HepG2 (cell line): ENCODE results near the gene CCDC102B. TPM values are rescaled to one million over a fixed set of nuclear protein-coding genes. Genes with fewer than 3 reads are reported as not detected.

Experiments
- ATAC-seq: fragments of 200-7000 bp; cut with Tn5 transposase; 3 replicates; pipeline ENCODE4 v1.9.1; 2020; ENCODE audit warnings: mild to moderate bottlenecking, moderate library complexity
- BruUV-seq: library from RNA; stranded (reverse); fragments of 400-500 nt; replicated peaks from 2 replicates; lab custom pipeline; 2021; lab: Mats Ljungman, UMichigan
- CTCF ChIA-PET: fragments of 300-600 bp; formaldehyde crosslinking; extraction: SDS; loops from one replicate; lab custom pipeline; 2021; ENCODE audit warnings: low total read pairs, inconsistent platforms, low intra/inter-chr PET ratio; lab: Yijun Ruan, JAX
- POLR2A ChIA-PET: fragments of 350-600 bp; sonication (Branson Sonifier 250); formaldehyde crosslinking; loops from one replicate; lab custom pipeline; 2020; ENCODE audit warnings: antibody characterized with exemption, inconsistent platforms; lab: Yijun Ruan, JAX
- DNase-seq: peaks from one replicate; pipeline ENCODE4 v3.0.0-alpha.2; 2015; ENCODE audit warnings: low spot score
- FAIRE-seq: peaks from 3 replicates; lab custom pipeline; 2011; peaks lifted over from hg19 to GRCh38; lab: Jason Lieb, UNC
- H2AFZ ChIP-seq: one replicate; pipeline ENCODE4 v1.6.1; 2011; ENCODE audit warnings: low read length, inconsistent platforms
- H3K27ac ChIP-seq: fragments of 300-600 bp; 3 replicates; pipeline ENCODE4 v1.8.0; 2011; ENCODE audit warnings: mixed run types, mild to moderate bottlenecking, mixed read lengths, low read length, inconsistent platforms; ENCODE audit not compliant: insufficient read depth; ENCODE audit errors: extremely low read length
- H3K27me3 ChIP-seq, 2 experiments: fragments of 200-600 bp in 1 of 2; 2 replicates in 1 of 2; 3 replicates in 1 of 2; pipeline versions ENCODE4 v1.6.0 to v1.8.0; 2011; ENCODE audit warnings: low read length in 2 of 2, mild to moderate bottlenecking in 2 of 2, moderate library complexity in 2 of 2, inconsistent platforms in 1 of 2; ENCODE audit not compliant: insufficient read depth in 2 of 2, control insufficient read depth in 1 of 2
- H3K36me3 ChIP-seq, 2 experiments: fragments of 200-600 bp in 1 of 2; replicated peaks in 1 of 2; 2 replicates in 1 of 2; 3 replicates in 1 of 2; pipeline versions ENCODE4 v1.5.1 to v1.8.0; 2011; ENCODE audit warnings: low read length in 2 of 2, inconsistent platforms in 1 of 2; ENCODE audit not compliant: insufficient read depth in 2 of 2, control insufficient read depth in 1 of 2
- H3K4me1 ChIP-seq: 2 replicates; pipeline ENCODE4 v1.5.1; 2012; ENCODE audit warnings: low read length, inconsistent platforms; ENCODE audit not compliant: insufficient read depth
- H3K4me2 ChIP-seq: 2 replicates; pipeline ENCODE4 v1.6.0; 2011; ENCODE audit warnings: low read depth, low read length, inconsistent platforms
- H3K4me3 ChIP-seq, 3 experiments: fragments of 200-600 bp in 1 of 3; sonication (generic), shearing (Covaris generic) in 1 of 3; replicated peaks in 1 of 3; 2 replicates each; pipeline ENCODE4 v1.5.1; 2011 to 2016; ENCODE audit warnings: low read length in 3 of 3, inconsistent platforms in 2 of 3, low read depth in 2 of 3, mild to moderate bottlenecking in 2 of 3, control low read depth in 1 of 3, mixed read lengths in 1 of 3; ENCODE audit not compliant: insufficient read depth in 1 of 3
- H3K79me2 ChIP-seq: one replicate; pipeline ENCODE4 v1.6.1; 2011; ENCODE audit warnings: low read length, inconsistent platforms; ENCODE audit not compliant: insufficient read depth
- H3K9ac ChIP-seq: 2 replicates; pipeline ENCODE4 v1.6.0; 2011; ENCODE audit warnings: mild to moderate bottlenecking, low read depth, low read length, inconsistent platforms; ENCODE audit not compliant: insufficient read depth
- H3K9me3 ChIP-seq: 2 replicates; pipeline ENCODE4 v1.5.1; 2012; ENCODE audit warnings: mild to moderate bottlenecking, low read length
- H4K20me1 ChIP-seq: 2 replicates; pipeline ENCODE4 v1.6.0; 2011; ENCODE audit warnings: inconsistent platforms, mild to moderate bottlenecking, low read length, moderate library complexity; ENCODE audit not compliant: insufficient read depth
- HMGXB4 ChIP-seq, 2 experiments: sonication (generic) in 1 of 2; formaldehyde crosslinking in 1 of 2; IDR thresholded peaks; 2 replicates each; pipeline versions ENCODE4 v1.4.0 to v1.6.1; 2018 to 2020; ENCODE audit warnings: missing genetic modification reagents in 2 of 2, borderline replicate concordance in 1 of 2, low read depth in 1 of 2, mild to moderate bottlenecking in 1 of 2, missing biosample characterization in 1 of 2
- ISL2 ChIP-seq: sonication (generic); formaldehyde crosslinking; IDR thresholded peaks from 2 replicates; pipeline ENCODE4 v1.5.0; 2020; ENCODE audit warnings: missing genetic modification reagents
- KDM3A ChIP-seq: IDR thresholded peaks from 2 replicates; pipeline ENCODE4 v1.6.1; 2018; ENCODE audit warnings: low read depth, missing compliant biosample characterization
- KLF9 ChIP-seq: IDR thresholded peaks from 2 replicates; pipeline ENCODE4 v1.6.1; 2016; ENCODE audit warnings: low read depth
- MNT ChIP-seq: fragments of 450-650 bp; IDR thresholded peaks from 2 replicates; pipeline ENCODE4 v1.6.1; 2016
- NFATC3 ChIP-seq: sonication (generic); formaldehyde crosslinking; IDR thresholded peaks from 2 replicates; pipeline ENCODE4 v1.5.1; 2020; ENCODE audit warnings: mild to moderate bottlenecking, missing genetic modification reagents
- SETDB1 ChIP-seq: sonication (generic); formaldehyde crosslinking; IDR thresholded peaks from 2 replicates; pipeline ENCODE4 v1.5.1; 2020; ENCODE audit warnings: missing genetic modification reagents, mild to moderate bottlenecking, borderline replicate concordance
- SNAI1 ChIP-seq: sonication (generic); formaldehyde crosslinking; IDR thresholded peaks from 2 replicates; pipeline ENCODE4 v1.5.0; 2020; ENCODE audit warnings: mild to moderate bottlenecking, missing genetic modification reagents, borderline replicate concordance
- SRF ChIP-seq: IDR thresholded peaks from 2 replicates; pipeline ENCODE4 v1.6.1; 2011; ENCODE audit warnings: mild to moderate bottlenecking, low read depth, low read length, moderate library complexity
- TCF7L2 ChIP-seq: IDR thresholded peaks from 2 replicates; pipeline ENCODE4 v1.6.1; 2011; ENCODE audit warnings: mild to moderate bottlenecking, low read depth, low read length, moderate library complexity
- XBP1 ChIP-seq: sonication (generic); formaldehyde crosslinking; IDR thresholded peaks from 2 replicates; pipeline ENCODE4 v1.5.0; 2020; ENCODE audit warnings: missing genetic modification reagents
- YY1 ChIP-seq: IDR thresholded peaks from 2 replicates; pipeline ENCODE4 v1.6.1; 2011; ENCODE audit warnings: low read length, low read depth, moderate library complexity, mild to moderate bottlenecking; ENCODE audit not compliant: insufficient read depth, insufficient replicate concordance
- ZFP82 ChIP-seq: sonication (generic); formaldehyde crosslinking; IDR thresholded peaks from 2 replicates; pipeline ENCODE4 v1.5.1; 2020; ENCODE audit warnings: mild to moderate bottlenecking, missing genetic modification reagents, borderline replicate concordance
- ZNF329 ChIP-seq: sonication (generic); formaldehyde crosslinking; IDR thresholded peaks from 2 replicates; pipeline ENCODE4 v1.9.0; 2021; ENCODE audit warnings: low read depth, mild to moderate bottlenecking, missing genetic modification reagents
- ZNF569 ChIP-seq: sonication (generic); formaldehyde crosslinking; IDR thresholded peaks from 2 replicates; pipeline ENCODE4 v1.5.0; 2020; ENCODE audit warnings: mild to moderate bottlenecking, missing genetic modification reagents, moderate library complexity, borderline replicate concordance
- ZNF615 ChIP-seq: sonication (generic); formaldehyde crosslinking; IDR thresholded peaks from 2 replicates; pipeline ENCODE4 v1.5.0; 2020; ENCODE audit warnings: mild to moderate bottlenecking, missing genetic modification reagents, borderline replicate concordance
- ZNF782 ChIP-seq: sonication (generic); formaldehyde crosslinking; IDR thresholded peaks from 2 replicates; pipeline ENCODE4 v1.4.0; 2020; ENCODE audit warnings: missing genetic modification reagents, mild to moderate bottlenecking, borderline replicate concordance
- ZSCAN9 ChIP-seq: IDR thresholded peaks from 2 replicates; pipeline ENCODE4 v1.6.1; 2016; ENCODE audit warnings: borderline replicate concordance
- WGBS: methylation state at CpG from one replicate; pipeline ENCODE4 v1.1.6; 2017; ENCODE audit warnings: low lambda C conversion rate; 5-methylcytosine and 5-hydroxymethylcytosine counted together
- in situ Hi-C: cut with HindIII; loops from 2 replicates; pipeline ENCODE4 v1.10.0; 2017; ENCODE audit warnings: low pct_unique_long_range_greater_than_20kb; ENCODE audit not compliant: extremely low pct_ligation_motif_present
- intact Hi-C: fragments of 100-400 bp; cut with micrococcal nuclease; formaldehyde crosslinking; loops from one replicate; pipeline ENCODE4 v1.10.0; 2022; ENCODE audit not compliant: unreplicated experiment
- polyA plus RNA-seq, 8 experiments: library from polyadenylated mRNA; depleted of rRNA in 3 of 8; stranded (reverse) in 7 of 8; unstranded in 1 of 8; fragments of >200 nt; fragmentation: Illumina TruSeq in 4 of 8; extraction: Trizol in 4 of 8; gene quantifications; 2 replicates each; pipeline versions ENCODE4 v1.2.1 to v1.2.3, GENCODE V29; 2011 to 2016; ENCODE audit warnings: low read depth in 4 of 8, missing spikeins in 1 of 8, mixed read lengths in 1 of 8; ENCODE audit not compliant: insufficient read depth in 1 of 8
- total RNA-seq, 5 experiments: library from RNA; depleted of rRNA; stranded (reverse); fragments of >200 nt; fragmentation: Illumina TruSeq; extraction: Trizol; gene quantifications; 2 replicates each; pipeline ENCODE4 v1.2.3, GENCODE V29; 2016; ENCODE audit warnings: low read depth in 1 of 5
- TF ChIP-seq, protein P1 (sequence below): sonication (generic); formaldehyde crosslinking; IDR thresholded peaks from 2 replicates; pipeline ENCODE4 v1.5.0; 2020; ENCODE audit warnings: missing genetic modification reagents

Gene CCDC102B
- total and polyA plus RNA-seq, 2 of the 13 experiments (the other 11 are each of a cell fraction or from before 2014, with no cell fraction given) = 2.3 to 3.7 TPM

GRCh38 chr18:68842951-68843350 lies 45.1 kb downstream of the CCDC102B start:
- no peaks in the 10 kb centered on the region for H3K36me3 ChIP-seq
- FAIRE-seq = no peak
- no peak for TF ChIP-seq MNT
- no peak for TF ChIP-seq TCF7L2
- TF ChIP-seq SRF = no peak
- TF ChIP-seq, protein P1, sequence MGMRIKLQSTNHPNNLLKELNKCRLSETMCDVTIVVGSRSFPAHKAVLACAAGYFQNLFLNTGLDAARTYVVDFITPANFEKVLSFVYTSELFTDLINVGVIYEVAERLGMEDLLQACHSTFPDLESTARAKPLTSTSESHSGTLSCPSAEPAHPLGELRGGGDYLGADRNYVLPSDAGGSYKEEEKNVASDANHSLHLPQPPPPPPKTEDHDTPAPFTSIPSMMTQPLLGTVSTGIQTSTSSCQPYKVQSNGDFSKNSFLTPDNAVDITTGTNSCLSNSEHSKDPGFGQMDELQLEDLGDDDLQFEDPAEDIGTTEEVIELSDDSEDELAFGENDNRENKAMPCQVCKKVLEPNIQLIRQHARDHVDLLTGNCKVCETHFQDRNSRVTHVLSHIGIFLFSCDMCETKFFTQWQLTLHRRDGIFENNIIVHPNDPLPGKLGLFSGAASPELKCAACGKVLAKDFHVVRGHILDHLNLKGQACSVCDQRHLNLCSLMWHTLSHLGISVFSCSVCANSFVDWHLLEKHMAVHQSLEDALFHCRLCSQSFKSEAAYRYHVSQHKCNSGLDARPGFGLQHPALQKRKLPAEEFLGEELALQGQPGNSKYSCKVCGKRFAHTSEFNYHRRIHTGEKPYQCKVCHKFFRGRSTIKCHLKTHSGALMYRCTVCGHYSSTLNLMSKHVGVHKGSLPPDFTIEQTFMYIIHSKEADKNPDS = no peak
- no peak for TF ChIP-seq ZSCAN9 (CRISPR knock-in tag)
- no peak for TF ChIP-seq SETDB1
- TF ChIP-seq XBP1 = no peak
- TF ChIP-seq KLF9 (CRISPR knock-in tag) = no peak
- TF ChIP-seq ISL2 = no peak
- no peak for TF ChIP-seq YY1
- no peak for TF ChIP-seq NFATC3
- no peak for TF ChIP-seq HMGXB4 (CRISPR knock-in tag; IDR thresholded peaks at IDR 0.05; ENCODE audit: borderline replicate concordance in 1 of 2, low read depth in 1 of 2)
- TF ChIP-seq KDM3A (CRISPR knock-in tag) = no peak
- no peak for TF ChIP-seq ZNF615
- TF ChIP-seq ZNF782 (CRISPR knock-in tag) = no peak
- no peak for TF ChIP-seq SNAI1 (CRISPR knock-in tag)
- no peak for TF ChIP-seq ZNF329 (CRISPR knock-in tag)
- TF ChIP-seq ZFP82 (CRISPR knock-in tag) = no peak
- TF ChIP-seq ZNF569 (CRISPR knock-in tag) = no peak
- no peaks in the 10 kb centered on the region for H3K9me3 ChIP-seq
- H3K4me2 ChIP-seq = no peak overlapping the region
- H3K79me2 ChIP-seq = no peaks in the 10 kb centered on the region
- no peak overlapping the region for H2AFZ ChIP-seq
- 0 out of 2 replicates have a peak, but pooled peaks cover 4% of the 10 kb centered on the region for H3K4me1 ChIP-seq
- H3K27me3 ChIP-seq = no peaks in the 10 kb centered on the region
- no peaks in the 10 kb centered on the region for H4K20me1 ChIP-seq
- ChIA-PET CTCF (no interaction called here), POLR2A (no interaction called here)
- no peak overlapping the region for H3K9ac ChIP-seq
- intact Hi-C loops = loop anchor here (10.0 kb wide), 2 partner anchors 562 to 642 kb away; partner anchors contain the start of gene DOK6
- no peak for ATAC-seq
- 33% methylated on average over 2 of the region's 2 CpGs for WGBS
- no peak overlapping the region for H3K27ac ChIP-seq
- no TSS peak for BruUV-seq
- in situ Hi-C loops = loop anchor here (10.0 kb wide), 1 partner anchor 1252 kb away; no protein-coding TSS in a partner anchor
- no peak for DNase-seq
- no peak overlapping the region for H3K4me3 ChIP-seq
